ENCODE measurements around the gene PGAP2.
A peak's percentile ranks its signal among the peaks of the same experiment; 100 is the strongest.
"Not testable (repeated sequence)": the region's sequence is repeated elsewhere in the genome, so short reads cannot be mapped to it uniquely, and the experiment has no call there.

The PGAP2 gene

DNA sequence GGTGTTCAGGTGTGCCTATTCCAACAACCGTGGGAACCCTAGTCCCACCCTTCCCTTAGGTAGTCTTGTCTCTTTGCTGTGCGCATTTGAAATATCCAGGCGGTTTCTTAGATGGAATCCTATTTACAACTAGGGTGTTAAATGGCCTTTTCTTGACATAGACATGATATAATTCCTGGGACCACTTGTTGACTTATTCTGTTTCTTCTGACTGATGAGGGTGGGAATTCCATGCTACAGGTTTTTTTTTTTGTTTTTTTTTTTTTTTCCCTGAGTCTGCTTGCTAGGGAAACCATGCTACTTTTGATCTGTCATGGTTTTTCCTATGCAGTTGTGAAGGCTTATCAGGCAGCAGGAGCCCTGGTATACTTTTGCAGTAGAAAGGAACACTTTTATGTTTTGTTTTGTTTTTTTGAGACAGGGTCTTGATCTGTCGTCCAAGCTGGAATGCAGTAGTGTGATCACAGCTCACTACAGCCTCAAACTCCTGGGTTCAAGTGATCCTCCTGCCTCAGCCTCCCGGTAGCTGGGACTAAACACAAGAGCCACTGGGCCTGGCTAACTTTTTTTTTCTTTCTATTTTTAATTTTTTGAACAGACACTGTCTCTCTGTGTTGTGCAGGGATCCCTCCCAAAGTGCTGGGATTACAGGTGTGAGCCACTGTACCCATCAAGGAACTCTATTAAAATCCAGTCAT is 48.6 kb downstream of the PGAP2 start:
- no peaks in the 10 kb centered on the region for H3K36me3 ChIP-seq (ENCODE audit: control insufficient read depth, insufficient read depth, low read length)
- H3K27me3 ChIP-seq (ENCODE audit: control insufficient read depth, insufficient read depth, low read length): no peaks in the 10 kb centered on the region
- H3K9me3 ChIP-seq (ENCODE audit: control insufficient read depth, low read length): no peaks in the 10 kb centered on the region
- TF ChIP-seq CTCF (IDR thresholded peaks at IDR 0.05): no peak
- peaks cover 28% of the 10 kb centered on the region for H3K79me2 ChIP-seq
- no peak overlapping the region for H3K9ac ChIP-seq
- H2AFZ ChIP-seq: no peak overlapping the region
- H3K4me1 ChIP-seq: peaks cover 14% of the 10 kb centered on the region
- no peak overlapping the region for H3K27ac ChIP-seq
- peak overlapping the region; percentile 56 for H3K4me3 ChIP-seq (ENCODE audit: low read depth, low read length)
- H3K4me2 ChIP-seq (ENCODE audit: low read length): peak overlapping the region; percentile 81

DNA sequence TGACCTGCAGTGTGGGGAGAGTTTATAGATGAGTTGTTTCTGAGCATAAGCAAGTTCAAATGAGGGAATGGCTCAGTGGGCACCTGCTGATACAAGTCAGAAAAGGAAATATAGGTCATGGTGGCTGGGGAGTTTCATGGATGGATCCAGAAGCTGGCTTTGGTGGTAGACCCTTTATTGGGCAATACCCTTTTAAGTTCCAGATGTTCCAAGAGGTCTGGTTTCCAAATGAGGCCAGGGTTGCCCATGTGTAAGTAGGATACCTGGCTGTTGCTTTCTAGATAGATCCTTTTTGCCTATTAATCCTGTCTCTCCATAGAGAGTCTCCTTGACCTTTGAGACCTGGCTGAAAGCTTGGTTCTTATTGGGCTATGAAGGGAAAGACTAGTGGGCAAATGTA is 49.3 kb downstream of the PGAP2 start:
- no peaks in the 10 kb centered on the region for H3K9me3 ChIP-seq (ENCODE audit: control insufficient read depth, low read length)
- no peaks in the 10 kb centered on the region for H3K27me3 ChIP-seq (ENCODE audit: control insufficient read depth, insufficient read depth, low read length)
- no peak for TF ChIP-seq CTCF (IDR thresholded peaks at IDR 0.05)
- H2AFZ ChIP-seq: no peak overlapping the region
- H3K4me3 ChIP-seq (ENCODE audit: low read depth, low read length): peak overlapping the region; percentile 56
- H3K9ac ChIP-seq: no peak overlapping the region
- no peaks in the 10 kb centered on the region for H3K36me3 ChIP-seq (ENCODE audit: control insufficient read depth, insufficient read depth, low read length)
- no peak overlapping the region for H3K27ac ChIP-seq
- peak overlapping the region; percentile 81 for H3K4me2 ChIP-seq (ENCODE audit: low read length)
- peaks cover 14% of the 10 kb centered on the region for H3K4me1 ChIP-seq
- peaks cover 28% of the 10 kb centered on the region for H3K79me2 ChIP-seq

- no peak overlapping the region for H3K27ac ChIP-seq
- H3K79me2 ChIP-seq: peaks cover 35% of the 10 kb centered on the region
- no peak overlapping the region for H2AFZ ChIP-seq
- no peaks in the 10 kb centered on the region for H3K27me3 ChIP-seq (ENCODE audit: control insufficient read depth, insufficient read depth, low read length)
- H3K4me1 ChIP-seq: peaks cover 6% of the 10 kb centered on the region
- no peak for TF ChIP-seq CTCF (IDR thresholded peaks at IDR 0.05)
- no peak overlapping the region for H3K9ac ChIP-seq
- H3K9me3 ChIP-seq (ENCODE audit: control insufficient read depth, low read length): no peaks in the 10 kb centered on the region
- H3K4me2 ChIP-seq (ENCODE audit: low read length): no peak overlapping the region
- no peaks in the 10 kb centered on the region for H3K36me3 ChIP-seq (ENCODE audit: control insufficient read depth, insufficient read depth, low read length)
- no peak overlapping the region for H3K4me3 ChIP-seq (ENCODE audit: low read depth, low read length)
Observed at GRCh38 chr11:3859373-3859881, 51.1 kb downstream of the PGAP2 start.

- Histone ChIP-seq H3K4me3 (ENCODE audit: low read depth, low read length) (no peak overlapping the region), H3K27ac (no peak overlapping the region), H3K4me1 (peaks cover 3% of the 10 kb centered on the region), H3K36me3 (ENCODE audit: control insufficient read depth, insufficient read depth, low read length) (no peaks in the 10 kb centered on the region), H3K9me3 (ENCODE audit: control insufficient read depth, low read length) (no peaks in the 10 kb centered on the region), H2AFZ (no peak overlapping the region), H3K27me3 (ENCODE audit: control insufficient read depth, insufficient read depth, low read length) (no peaks in the 10 kb centered on the region), H3K4me2 (ENCODE audit: low read length) (no peak overlapping the region), H3K9ac (no peak overlapping the region), H3K79me2 (peaks cover 35% of the 10 kb centered on the region)
- TF ChIP-seq CTCF (IDR thresholded peaks at IDR 0.05): no peak
Observed at GRCh38 chr11:3860375-3860774, 52.0 kb downstream of the PGAP2 start.

DNA sequence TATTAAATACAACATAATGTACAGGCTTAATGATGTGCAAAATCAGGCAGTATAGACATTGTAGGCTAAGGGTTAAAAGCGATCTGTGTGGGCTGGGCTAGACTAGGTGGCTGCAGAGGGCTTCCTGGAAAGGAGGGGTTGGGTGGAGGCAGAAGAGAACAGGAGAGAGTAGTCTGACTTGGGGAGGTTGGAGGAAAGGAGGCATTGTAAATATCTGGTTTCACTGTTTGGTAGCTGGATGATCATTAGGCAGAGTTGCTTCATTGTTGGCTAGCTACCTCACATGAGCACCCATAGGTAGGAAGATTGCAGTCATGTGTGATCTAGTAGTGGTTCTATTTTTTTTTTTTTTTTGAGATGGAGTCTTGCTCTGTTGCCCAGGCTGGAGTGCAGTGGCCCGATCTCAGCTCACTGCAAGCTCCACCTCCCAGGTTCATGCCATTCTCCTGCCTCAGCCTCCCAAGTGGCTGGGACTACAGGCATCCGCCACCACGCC is 52.6 kb downstream of the PGAP2 start:
- peaks cover 33% of the 10 kb centered on the region for H3K79me2 ChIP-seq
- H3K9me3 ChIP-seq (ENCODE audit: control insufficient read depth, low read length); H3K36me3 ChIP-seq (ENCODE audit: control insufficient read depth, insufficient read depth, low read length); H3K4me1 ChIP-seq; H3K9ac ChIP-seq; H2AFZ ChIP-seq; H3K27ac ChIP-seq; H3K4me3 ChIP-seq (ENCODE audit: low read depth, low read length); H3K27me3 ChIP-seq (ENCODE audit: control insufficient read depth, insufficient read depth, low read length); H3K4me2 ChIP-seq (ENCODE audit: low read length): not testable (repeated sequence)
